ENCODE data around the gene PGBD1.
A peak's percentile ranks its signal among the peaks of the same experiment; 100 is the strongest.
"Not testable (repeated sequence)": the region's sequence is repeated elsewhere in the genome, so short reads cannot be mapped to it uniquely, and the experiment has no call there.

PGBD1 gene

DNA sequence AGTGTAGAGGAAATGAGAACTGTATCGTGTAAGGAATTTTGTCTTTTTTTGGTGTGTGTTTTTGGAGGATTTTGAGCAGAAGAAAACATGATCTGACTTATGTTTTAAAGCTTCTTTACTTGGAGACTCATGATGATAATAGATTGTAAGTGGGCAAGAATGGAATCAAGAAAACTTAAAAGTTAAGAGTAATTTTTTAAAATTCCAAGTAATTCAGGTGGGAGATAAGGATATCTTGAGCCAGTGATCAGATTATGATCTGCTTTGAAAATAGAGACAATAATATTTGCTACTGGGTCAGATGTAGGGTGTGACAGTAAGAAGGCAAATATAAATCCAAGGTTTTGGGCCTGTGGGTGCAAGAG is 13.7 kb upstream of the PGBD1 start:
- DNase-seq (ENCODE audit: low read depth, low spot score) = no peak

DNA sequence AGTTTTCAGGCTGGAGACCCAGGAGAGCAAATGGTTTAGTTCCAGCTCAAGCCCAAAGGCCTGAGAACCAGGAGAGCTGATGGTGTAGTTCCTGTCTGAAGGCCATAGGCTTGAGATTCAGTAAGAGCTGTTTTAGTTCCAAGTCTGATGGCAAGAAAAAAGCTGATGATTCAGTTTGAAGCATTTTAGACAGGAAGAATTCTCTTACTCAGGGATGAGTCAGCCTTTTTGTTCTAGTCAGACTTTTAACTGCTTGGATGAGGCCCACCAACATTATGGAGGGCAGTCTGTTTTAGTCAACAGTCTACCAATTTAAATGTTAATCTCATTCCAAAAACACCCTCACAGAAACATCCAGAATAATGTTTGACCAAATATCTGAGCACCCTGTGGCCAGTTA is 11.9 kb upstream of the PGBD1 start:
- no peak for DNase-seq (ENCODE audit: low read depth, low spot score)

DNA sequence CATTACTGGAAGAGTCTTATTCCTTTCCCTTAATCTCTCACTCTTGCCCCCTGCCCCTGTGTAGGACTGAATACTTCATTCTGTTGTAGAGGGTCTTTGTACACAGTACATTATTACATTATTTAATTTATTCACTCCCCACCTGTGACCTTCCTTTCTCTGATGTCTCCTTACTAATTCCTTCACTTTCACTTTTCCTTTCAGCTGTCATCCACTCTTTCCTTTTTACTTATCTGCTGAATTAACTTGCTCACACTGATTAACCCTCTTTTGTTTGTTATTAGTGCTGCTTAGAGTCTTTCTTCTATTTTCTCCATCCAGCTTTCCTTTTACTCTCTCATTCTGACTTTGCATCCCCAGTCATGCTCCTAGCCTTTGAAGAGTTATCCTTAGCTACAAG is 6.5 kb upstream of the PGBD1 start:
- DNase-seq (ENCODE audit: low read depth, low spot score) = no peak

DNA sequence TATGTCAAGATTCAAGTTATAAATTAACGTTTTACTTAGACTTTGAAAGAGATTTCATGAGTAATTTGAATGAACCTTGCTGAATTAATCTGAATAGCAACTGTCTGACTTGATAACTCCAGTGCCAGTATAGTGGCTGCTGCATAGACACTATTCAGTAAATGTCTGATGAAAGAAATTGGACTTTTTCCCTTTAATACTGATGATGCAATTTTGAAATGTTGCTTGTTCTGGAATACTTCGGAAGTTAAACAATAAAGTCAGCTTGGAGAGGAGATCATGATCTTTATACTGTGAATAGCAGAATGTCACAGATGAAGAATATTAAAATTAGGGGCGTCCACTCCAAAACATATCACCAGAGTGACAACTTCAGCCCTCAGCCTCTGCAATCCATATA is 3.6 kb upstream of the PGBD1 start:
- no peak for DNase-seq (ENCODE audit: low read depth, low spot score)

DNA sequence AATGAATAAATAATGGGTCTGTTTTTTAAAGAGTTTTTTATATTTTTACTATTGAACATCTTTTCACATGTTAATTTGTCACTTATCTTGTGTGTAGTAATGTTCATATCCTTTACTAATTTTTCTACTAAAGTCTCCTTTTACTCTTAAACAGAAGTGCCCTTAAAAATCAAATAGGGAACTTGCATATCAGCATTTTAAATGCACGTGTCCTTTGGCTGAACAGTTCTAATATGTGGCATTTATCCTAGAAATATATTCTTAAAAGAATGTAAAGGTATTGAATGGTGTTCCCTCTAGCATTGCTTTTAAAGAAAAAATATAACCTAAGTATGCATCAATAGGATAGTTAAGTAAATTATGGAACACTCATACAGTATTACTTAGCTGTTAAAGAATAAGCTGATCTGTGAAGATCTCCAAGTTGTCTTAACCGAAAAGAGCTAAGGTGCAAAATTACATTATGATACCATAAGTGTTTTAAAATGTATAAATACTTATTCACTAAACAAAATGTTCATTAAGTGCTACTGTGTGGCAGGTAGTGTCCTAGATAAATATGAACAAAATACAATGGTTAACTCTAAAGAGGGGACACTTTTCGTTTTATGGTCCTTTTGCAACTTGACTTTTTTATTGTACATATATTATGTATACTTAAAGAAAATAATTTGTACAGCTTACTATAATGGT is 631 bp upstream of the PGBD1 start:
- DNase-seq (ENCODE audit: low read depth, low spot score) = no peak

DNA sequence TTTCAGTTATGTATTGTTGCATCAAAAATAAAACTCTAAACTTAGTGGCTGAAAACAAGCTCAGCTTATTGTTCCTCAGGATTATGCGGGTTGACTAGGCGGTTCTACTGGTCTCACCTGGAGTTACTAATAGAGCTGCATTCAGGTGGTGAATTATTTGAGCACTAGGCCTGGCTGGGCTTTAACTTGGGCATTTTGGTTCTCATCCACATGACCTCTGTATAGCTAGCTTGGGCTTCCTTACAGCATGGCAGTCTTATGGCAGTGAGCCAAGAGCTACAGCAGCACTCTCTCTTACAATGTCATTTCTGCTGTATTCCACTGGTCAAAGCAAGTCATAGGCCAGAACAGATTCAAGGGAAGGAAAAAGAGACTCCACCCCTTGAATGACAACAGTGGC is 1.6 kb downstream of the PGBD1 start:
- DNase-seq (ENCODE audit: low read depth, low spot score) = no peak

DNA sequence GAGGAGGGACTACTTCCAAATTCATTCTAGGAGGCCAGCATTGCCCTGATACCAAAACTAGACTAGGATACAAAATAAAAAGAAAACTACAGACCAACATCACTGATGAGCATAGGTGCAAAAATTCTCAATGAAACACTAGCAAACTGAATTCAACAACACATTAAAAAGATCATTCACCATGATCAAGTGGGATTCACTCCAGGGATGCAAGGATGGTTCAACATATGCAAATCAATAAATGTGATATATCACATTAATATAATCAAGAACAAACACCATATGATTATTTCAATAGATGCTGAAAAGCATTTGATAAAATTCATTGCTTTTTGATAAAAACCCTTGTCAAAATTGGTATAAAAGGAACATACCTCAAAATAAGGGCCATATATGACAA is 10.2 kb downstream of the PGBD1 start:
- DNase-seq (ENCODE audit: low read depth, low spot score) = no peak

DNA sequence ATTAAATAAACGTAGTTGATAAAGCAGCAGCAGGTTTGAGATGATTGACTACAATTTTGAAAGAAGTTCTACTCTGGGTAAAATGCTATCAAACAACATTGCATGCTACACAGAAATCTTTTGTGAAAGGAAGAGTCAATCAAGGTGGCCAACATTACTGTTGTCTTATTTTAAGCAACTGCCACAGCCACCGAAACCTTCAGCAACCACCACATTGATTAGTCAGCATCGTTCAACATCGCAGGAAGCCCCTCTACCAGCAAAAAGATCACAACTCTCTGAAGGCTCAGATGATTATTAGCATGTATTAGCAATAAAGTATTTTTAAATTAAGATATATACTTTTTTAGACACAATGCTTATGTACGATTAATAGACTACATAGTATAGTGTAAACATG is 14.0 kb downstream of the PGBD1 start:
- no peak for DNase-seq (ENCODE audit: low read depth, low spot score)

DNA sequence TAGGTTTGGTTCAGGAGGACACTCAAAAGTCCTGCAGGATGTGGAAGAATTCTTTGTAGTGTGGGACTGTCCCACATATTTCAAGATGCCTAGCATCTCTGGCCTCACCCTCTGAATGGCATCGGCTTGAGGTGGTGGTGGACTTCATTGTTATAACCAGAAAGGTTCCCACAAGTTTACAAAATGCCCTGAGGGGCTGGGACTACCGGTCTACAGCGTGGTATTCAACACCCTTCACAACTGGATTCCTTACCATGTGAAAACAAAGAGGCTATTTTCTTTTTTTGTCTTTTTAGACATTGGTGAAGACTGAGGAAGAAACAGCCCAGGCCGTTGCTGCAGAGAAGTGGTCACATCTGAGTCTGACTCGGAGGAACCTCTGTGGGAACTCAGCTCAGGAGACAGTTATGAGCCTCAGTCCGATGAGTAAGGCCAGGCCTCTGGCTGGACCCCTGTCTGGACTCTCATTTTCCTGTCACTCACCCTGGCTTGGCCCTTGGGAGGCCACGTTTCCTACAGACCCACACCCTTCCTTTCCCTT is 15.2 kb downstream of the PGBD1 start:
- DNase-seq (ENCODE audit: low read depth, low spot score) = peak; percentile 60

DNA sequence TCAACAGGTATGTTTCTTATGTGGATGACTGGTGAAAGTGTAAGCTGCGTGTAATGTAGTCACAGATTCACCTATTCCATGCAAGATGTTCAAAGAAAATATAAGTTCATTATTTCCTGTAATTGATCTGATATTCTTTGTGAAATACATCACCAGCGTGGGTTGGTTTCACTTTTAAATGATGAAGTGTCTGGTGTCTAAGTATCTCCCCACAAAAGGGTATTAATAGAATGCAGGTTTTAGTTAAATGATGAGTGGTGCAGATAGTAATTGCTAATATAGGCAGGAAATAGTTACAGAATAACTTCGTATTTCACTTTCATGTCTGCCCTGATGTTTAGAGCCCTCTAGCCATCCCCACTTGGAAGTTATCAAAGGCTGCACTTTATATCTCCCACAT is 22.2 kb downstream of the PGBD1 start:
- DNase-seq (ENCODE audit: low read depth, low spot score) = no peak

DNA sequence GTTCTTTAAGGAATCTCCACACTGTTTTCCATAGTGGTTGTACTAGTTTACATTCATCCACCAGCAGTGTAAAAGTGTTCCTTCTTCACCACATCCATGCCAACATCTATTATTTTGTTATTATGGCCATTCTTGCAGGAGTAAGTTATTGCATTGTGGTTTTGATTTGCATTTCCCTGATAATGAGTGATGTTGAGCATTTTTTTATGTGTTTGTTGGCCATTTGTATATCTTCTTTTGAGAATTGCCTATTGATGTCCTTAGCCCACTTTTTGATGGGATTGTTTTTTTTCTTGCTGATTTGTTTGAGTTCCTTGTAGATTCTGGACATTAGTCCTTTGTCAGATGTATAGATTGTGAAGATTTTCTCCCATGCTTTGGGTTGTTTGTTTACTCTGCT is 25.0 kb downstream of the PGBD1 start:
- not testable (repeated sequence) for DNase-seq (ENCODE audit: low read depth, low spot score)

DNA sequence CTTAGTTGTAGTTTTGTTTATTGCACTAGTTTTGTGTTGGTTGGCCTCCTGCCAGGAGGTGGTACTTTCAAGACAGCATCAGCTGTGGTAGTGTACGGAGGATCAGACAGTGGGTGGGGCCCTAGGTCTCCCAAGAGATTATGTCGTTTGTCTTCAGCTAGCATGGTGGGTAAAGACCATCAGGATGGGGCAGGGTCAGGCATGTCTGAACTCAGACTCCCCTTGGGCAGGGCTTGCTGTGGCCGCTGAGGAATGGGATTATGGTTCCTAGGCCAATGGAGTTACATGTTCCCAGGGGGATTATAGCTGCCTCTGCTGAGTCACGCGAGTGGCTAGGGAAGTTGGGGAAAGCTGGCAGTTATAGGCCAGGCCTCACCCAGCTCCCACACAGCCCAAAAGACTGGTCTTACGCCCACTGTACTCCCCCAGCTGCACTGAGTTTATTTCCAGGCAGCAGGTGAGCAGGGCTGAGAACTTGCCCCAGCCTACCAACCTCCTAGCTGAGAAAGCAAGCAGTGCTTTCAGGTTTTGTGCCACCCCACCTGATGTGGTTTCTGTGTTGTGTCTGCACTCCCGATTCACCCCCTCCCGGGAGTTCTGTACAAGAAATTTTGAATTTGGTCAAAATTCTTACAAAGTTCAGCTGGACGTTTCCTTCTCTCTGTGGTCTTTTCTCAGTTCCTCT is 29.9 kb downstream of the PGBD1 start:
- DNase-seq (ENCODE audit: low read depth, low spot score) = no peak

DNA sequence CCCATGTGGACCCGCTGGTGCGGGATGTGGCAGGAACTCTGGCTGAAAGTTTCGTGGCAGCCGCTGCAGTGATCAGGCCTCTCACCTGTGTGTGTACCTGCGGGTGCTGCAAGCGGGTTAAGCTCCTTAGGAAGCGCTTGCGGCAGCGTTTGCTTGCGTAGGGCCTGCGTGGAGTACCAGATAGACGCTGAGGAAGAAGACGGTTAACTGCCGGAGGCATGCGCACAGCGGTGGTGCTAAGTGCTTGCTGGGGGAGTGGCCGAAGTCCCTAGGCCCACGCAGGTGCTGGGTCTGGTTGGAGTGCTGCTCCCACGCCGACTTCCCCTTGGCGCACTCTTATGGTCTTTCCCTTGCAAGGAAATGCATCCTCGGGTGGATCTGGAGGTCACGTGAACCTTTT is 31.6 kb downstream of the PGBD1 start:
- no peak for DNase-seq (ENCODE audit: low read depth, low spot score)

DNA sequence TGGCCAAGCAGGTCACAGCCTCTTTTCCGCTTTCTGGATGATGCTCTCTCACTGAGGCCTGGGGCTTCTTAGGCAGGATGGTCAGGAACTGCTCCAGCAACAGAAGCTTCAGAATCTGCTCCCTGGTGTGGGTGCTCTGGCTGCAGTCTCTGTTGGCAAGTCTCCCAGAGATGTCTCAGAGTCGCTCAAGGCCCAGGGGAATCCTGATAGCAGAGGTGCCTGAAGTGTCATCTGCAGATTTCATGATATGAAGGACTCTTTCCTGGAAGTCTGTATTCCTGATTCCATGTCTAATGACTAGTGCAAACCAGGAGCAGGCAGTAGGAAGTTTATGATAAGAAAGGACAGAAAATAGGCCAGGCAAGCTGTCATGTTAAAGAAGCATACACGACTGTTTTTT is 34.3 kb downstream of the PGBD1 start:
- no peak for DNase-seq (ENCODE audit: low read depth, low spot score)

DNA sequence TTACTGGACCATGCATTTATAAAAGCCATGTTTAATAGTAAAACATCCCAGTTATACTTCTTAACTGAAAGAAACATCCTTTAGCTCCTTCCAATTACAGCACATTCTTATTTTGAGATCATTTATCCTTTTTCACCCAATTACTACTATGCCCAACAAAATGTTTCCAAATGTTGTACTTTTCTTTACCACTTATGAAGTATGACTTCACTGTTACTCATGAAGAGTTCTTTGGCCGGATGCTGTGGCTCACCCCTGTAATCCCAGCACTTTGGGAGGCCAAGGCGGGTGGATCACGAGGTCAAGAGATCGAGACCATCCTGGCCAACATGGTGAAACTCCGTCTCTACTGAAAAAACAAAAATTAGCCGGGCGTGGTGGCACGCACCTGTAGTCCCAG is 36.5 kb downstream of the PGBD1 start:
- not testable (repeated sequence) for DNase-seq (ENCODE audit: low read depth, low spot score)

DNA sequence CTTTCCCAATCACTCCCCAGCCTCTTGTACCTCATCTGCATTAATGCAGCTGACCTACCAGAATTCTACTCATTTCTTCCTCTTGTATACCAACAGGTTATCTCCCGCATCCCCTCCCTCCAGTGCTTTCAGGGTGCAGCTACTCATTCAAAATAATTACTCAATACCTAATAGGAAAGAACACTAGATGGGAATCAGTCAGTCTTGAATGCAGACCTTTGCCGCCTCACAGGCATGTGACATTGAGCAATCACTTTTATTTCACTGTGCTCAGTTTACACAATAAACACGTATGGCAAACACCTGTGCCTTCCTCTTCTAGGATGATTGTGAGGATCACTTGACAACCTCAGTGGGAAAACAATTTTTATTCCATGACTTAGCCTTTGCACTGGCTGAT is 41.3 kb downstream of the PGBD1 start:
- no peak for DNase-seq (ENCODE audit: low read depth, low spot score)

DNA sequence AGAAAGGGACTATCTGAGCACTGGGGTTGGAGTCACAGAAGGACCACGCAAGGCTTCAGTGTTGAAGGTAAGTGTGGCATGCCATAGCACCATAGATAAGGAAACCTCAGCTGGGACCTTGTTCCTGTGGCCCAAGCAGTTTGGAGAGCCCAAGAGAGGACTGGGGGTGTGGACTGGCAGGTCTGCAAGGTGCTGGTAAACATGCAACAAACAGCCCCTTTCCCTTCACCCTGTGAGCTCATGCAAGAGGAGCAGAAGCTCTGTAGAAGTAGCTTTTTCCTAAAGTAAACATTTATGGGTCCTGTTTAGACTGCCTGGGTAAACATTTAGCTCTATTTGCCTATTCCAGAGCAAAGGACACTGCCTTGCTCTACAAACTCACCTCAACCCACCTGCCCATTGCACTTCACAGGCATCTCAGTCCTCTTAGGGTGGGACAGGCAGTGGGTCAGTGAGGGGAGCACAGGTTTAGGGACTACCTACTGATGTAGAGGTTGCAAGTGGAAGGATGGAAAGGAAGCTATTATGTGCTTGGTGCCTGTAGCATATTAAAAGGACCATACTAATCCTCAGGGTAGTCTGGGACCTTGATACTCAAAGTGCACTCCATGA is 42.5 kb downstream of the PGBD1 start:
- DNase-seq (ENCODE audit: low read depth, low spot score) = no peak

DNA sequence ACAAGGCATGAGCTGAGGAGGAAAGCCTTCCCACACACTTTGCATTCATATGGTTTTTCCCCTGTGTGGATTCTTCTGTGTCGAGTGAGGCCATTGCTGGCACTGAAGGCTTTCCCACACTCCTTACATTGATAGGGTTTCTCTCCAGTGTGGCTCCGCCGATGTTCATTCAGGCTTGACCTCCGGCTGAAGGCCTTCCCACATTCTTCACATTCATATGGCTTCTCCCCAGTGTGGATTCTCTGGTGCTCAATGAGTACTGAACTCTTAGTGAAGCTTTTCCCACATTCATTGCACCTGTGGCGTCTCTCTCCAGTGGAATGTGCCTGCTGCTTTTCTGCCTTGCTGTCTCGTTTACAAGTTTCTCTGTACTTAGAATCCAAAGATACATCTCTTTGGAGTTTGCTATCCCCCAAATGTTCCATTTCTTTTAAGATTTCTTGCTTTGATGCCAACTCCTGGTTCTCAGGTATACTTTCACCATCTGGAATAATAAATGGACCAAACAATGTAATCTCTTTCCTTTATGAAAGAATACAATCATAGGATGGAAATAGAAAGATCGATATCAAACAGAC is 45.1 kb downstream of the PGBD1 start:
- DNase-seq (ENCODE audit: low read depth, low spot score) = no peak

DNA sequence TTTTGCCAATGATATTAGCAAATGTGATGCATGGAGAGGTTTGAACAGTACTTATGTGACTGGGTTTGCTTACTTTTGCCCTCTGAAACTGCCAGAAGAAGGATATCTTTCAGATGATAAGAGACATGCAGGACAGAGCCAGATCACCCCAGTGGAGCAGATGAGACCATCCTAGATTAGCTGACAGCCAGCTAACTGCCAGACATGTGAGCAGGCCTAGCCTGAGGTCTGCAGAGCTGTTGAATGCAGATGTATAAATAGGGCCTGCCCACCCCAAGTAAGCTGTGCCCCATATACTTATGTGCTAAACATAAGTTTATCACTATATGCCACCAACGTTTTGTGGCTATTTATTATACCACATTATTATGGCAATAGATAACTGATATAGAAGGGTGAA is 48.7 kb downstream of the PGBD1 start:
- DNase-seq (ENCODE audit: low read depth, low spot score) = no peak

DNA sequence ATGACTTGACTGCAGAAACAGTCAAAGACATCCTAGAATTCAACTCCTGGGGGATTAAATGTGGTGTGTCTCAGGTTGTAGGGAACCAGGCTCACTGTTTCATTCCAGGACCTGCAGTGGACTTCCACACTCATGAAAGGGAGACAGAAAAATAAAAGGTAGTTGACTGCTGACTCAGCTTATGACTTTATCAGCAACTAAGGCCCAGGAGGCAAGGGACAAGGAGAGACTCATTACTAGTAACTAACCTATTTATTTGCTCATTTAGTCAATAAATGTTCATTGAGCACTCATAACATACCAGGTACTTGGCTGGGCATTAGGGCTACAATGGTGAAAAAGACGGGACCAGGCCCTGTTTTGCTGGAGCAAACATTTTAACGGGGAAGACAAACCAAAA is 51.7 kb downstream of the PGBD1 start:
- no peak for DNase-seq (ENCODE audit: low read depth, low spot score)

DNA sequence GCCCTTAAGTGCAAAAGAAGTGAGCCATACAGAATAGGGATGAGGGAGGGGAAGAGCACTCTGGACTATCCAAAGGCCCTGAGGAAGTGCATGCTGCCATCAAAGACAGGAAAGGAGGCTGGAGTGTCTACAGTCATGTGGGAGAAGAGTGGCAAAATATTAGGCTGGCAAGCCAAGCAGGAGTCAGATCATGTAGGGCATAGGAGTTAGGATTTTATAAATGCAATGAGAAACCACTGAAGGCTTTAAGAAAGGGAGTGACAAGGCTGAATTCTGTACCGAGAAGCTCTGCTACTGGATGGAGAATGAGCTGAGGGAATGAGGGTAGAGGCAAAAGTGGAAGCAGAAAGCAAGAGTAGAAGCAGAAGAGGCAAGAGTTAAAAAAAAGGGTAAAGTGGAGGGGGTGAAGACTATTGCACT is 52.2 kb downstream of the PGBD1 start:
- no peak for DNase-seq (ENCODE audit: low read depth, low spot score)

DNA sequence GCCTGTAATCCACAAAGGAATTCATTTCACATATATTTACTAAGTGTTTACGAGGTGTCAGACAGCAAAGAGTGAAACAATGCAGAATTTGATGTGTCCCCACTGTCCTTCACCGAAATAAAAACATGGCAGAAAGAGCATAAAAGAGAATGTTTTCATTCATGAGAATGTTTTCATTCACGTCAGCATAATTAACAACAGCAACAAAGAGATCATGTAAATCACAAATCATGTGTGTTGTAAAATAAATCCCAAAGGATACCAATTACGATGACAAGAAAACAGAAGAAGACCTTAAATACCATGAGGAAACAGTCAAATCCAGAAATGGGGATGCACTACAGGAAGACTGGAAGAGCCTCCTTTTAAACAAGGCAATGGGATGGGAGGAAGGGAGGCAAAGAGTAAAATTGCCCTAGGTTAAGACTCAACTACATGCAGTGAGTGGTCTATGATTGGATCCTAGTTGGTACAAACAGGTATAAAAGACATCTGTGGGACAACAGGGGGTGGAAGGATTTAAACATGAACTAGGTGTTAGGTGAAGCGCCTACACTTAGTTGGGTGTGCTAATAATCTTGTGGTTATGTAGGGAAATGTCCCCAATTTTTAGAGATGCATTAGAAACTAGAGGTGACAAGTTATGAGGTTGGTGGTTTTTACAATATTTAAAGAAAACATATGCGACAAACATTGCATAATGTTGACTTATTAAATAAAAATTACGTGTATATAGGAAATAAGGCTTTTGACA is 53.1 kb downstream of the PGBD1 start:
- no peak for DNase-seq (ENCODE audit: low read depth, low spot score)

All from ELF-1 (cell line).